H1 (cell line): Measurements from ENCODE around the gene HLA-DMB. TPM values are rescaled to one million over a fixed set of nuclear protein-coding genes. Genes with fewer than 3 reads are reported as not detected.

Experiments used
- CTCF ChIA-PET: fragments of 300-600 bp; sonication (Branson Sonifier 250); formaldehyde crosslinking; loops from one replicate; lab custom pipeline; 2021; ENCODE audit not compliant: partially characterized antibody; lab: Charles Lee
- POLR2A ChIA-PET: fragments of 300-600 bp; sonication (Branson Sonifier 250); formaldehyde crosslinking; loops from one replicate; lab custom pipeline; 2021; ENCODE audit warnings: inconsistent platforms; ENCODE audit not compliant: partially characterized antibody; lab: Charles Lee
- DNase-seq, 2 experiments: peaks; one replicate each; pipeline versions ENCODE4 v3.0.0 to v3.0.0-alpha.2; 2010 to 2022; ENCODE audit warnings: low spot score in 2 of 2, low read depth in 1 of 2, mixed read lengths in 1 of 2
- FAIRE-seq: peaks from 2 replicates; lab custom pipeline; 2011; peaks lifted over from hg19 to GRCh38; lab: Jason Lieb, UNC
- H2AFZ ChIP-seq: 2 replicates; pipeline ENCODE4 v1.8.1; 2012; ENCODE audit warnings: low read length, inconsistent platforms
- H2AK5ac ChIP-seq: 2 replicates; pipeline ENCODE4 v1.6.1; 2013; ENCODE audit warnings: low read depth, low read length
- H2BK120ac ChIP-seq: replicated peaks from 2 replicates; pipeline ENCODE3; 2013; ENCODE audit warnings: low read depth, low read length, inconsistent platforms
- H2BK12ac ChIP-seq: 2 replicates; pipeline ENCODE4 v1.6.1; 2013; ENCODE audit warnings: low read depth, low read length
- H2BK15ac ChIP-seq: 2 replicates; pipeline ENCODE4 v1.6.1; 2013; ENCODE audit warnings: low read length
- H2BK20ac ChIP-seq: 2 replicates; pipeline ENCODE4 v1.6.1; 2013; ENCODE audit warnings: low read length
- H2BK5ac ChIP-seq: 2 replicates; pipeline ENCODE4 v1.6.1; 2013; ENCODE audit warnings: low read depth, low read length
- H3K14ac ChIP-seq: 2 replicates; pipeline ENCODE4 v1.6.1; 2013; ENCODE audit warnings: inconsistent platforms; ENCODE audit not compliant: insufficient read length
- H3K18ac ChIP-seq: 2 replicates; pipeline ENCODE4 v1.6.1; 2013; ENCODE audit warnings: low read length; ENCODE audit errors: extremely low read depth
- H3K23ac ChIP-seq: 2 replicates; pipeline ENCODE4 v1.6.1; 2013; ENCODE audit warnings: inconsistent platforms; ENCODE audit not compliant: insufficient read length
- H3K23me2 ChIP-seq: 2 replicates; pipeline ENCODE4 v1.6.1; 2013; ENCODE audit warnings: low read depth, low read length
- H3K27ac ChIP-seq: 2 replicates; pipeline ENCODE4 v1.6.1; 2011; ENCODE audit warnings: low read depth, low read length, inconsistent platforms
- H3K27me3 ChIP-seq, 4 experiments: replicated peaks in 1 of 4; 1 replicate in 1 of 4; 2 replicates in 3 of 4; pipeline versions ENCODE4 v1.6.1 to v1.8.1; 2011 to 2013; ENCODE audit warnings: low read length in 3 of 4, mild to moderate bottlenecking in 3 of 4, inconsistent platforms in 2 of 4, mixed read lengths in 2 of 4, moderate library complexity in 1 of 4; ENCODE audit not compliant: control insufficient read depth in 3 of 4, insufficient read depth in 3 of 4; ENCODE audit errors: extremely low read depth in 1 of 4
- H3K36me3 ChIP-seq, 4 experiments: 2 replicates each; pipeline versions ENCODE4 v1.6.1 to v1.8.1; 2011 to 2013; ENCODE audit warnings: mild to moderate bottlenecking in 4 of 4, low read length in 3 of 4, moderate library complexity in 2 of 4, control low read depth in 1 of 4, inconsistent platforms in 1 of 4; ENCODE audit not compliant: insufficient read depth in 4 of 4, control insufficient read depth in 2 of 4
- H3K4ac ChIP-seq: replicated peaks from 2 replicates; pipeline ENCODE3; 2013; ENCODE audit warnings: low read length, low read depth, mixed read lengths, inconsistent platforms; ENCODE audit not compliant: insufficient read length
- H3K4me1 ChIP-seq, 4 experiments: replicated peaks in 1 of 4; 1 replicate in 1 of 4; 2 replicates in 3 of 4; pipeline versions ENCODE4 v1.6.1 to v1.8.1; 2011 to 2013; ENCODE audit warnings: low read length in 3 of 4, inconsistent platforms in 2 of 4, mixed read lengths in 1 of 4; ENCODE audit not compliant: insufficient read depth in 4 of 4, control insufficient read depth in 3 of 4
- H3K4me2 ChIP-seq, 2 experiments: 2 replicates each; pipeline versions ENCODE4 v1.6.1 to v1.8.1; 2011 to 2013; ENCODE audit warnings: low read depth in 2 of 2, low read length in 2 of 2, control low read depth in 1 of 2, inconsistent platforms in 1 of 2, mild to moderate bottlenecking in 1 of 2; ENCODE audit not compliant: insufficient read depth in 1 of 2
- H3K4me3 ChIP-seq, 4 experiments: fragments of 200-600, 300-600 bp in 1 of 4; sonication (generic), shearing (Covaris generic), sonication (Bioruptor Twin) in 1 of 4; 2 replicates each; pipeline versions ENCODE4 v1.5.1 to v1.8.1; 2011 to 2016; ENCODE audit warnings: low read length in 4 of 4, low read depth in 3 of 4, control low read depth in 2 of 4, inconsistent platforms in 2 of 4, mild to moderate bottlenecking in 2 of 4, mixed read lengths in 1 of 4, moderate library complexity in 1 of 4; ENCODE audit not compliant: insufficient read depth in 2 of 4; ENCODE audit errors: extremely low read depth in 1 of 4
- H3K56ac ChIP-seq: replicated peaks from 2 replicates; pipeline ENCODE3; 2013; ENCODE audit warnings: low read depth, mild to moderate bottlenecking, mixed read lengths, low read length, inconsistent platforms; ENCODE audit not compliant: insufficient read length
- H3K79me1 ChIP-seq: 2 replicates; pipeline ENCODE4 v1.6.1; 2013; ENCODE audit warnings: low read depth, low read length, control low read depth
- H3K79me2 ChIP-seq, 2 experiments: 2 replicates each; pipeline versions ENCODE4 v1.6.1 to v1.8.1; 2012 to 2013; ENCODE audit warnings: low read length in 2 of 2, mild to moderate bottlenecking in 2 of 2, inconsistent platforms in 1 of 2; ENCODE audit not compliant: insufficient read depth in 2 of 2, control insufficient read depth in 1 of 2
- H3K9ac ChIP-seq, 4 experiments: replicated peaks in 1 of 4; 1 replicate in 1 of 4; 2 replicates in 3 of 4; pipeline versions ENCODE4 v1.6.1 to v1.8.1; 2011 to 2013; ENCODE audit warnings: low read depth in 3 of 4, low read length in 3 of 4, control low read depth in 2 of 4, mild to moderate bottlenecking in 2 of 4, moderate library complexity in 2 of 4, inconsistent platforms in 1 of 4; ENCODE audit errors: extremely low read depth in 1 of 4
- H3K9me3 ChIP-seq, 2 experiments: 2 replicates each; pipeline versions ENCODE4 v1.6.1 to v1.8.1; 2012 to 2013; ENCODE audit warnings: mild to moderate bottlenecking in 2 of 2, moderate library complexity in 2 of 2, control low read depth in 1 of 2, inconsistent platforms in 1 of 2, low read depth in 1 of 2, low read length in 1 of 2, mixed read lengths in 1 of 2; ENCODE audit not compliant: insufficient read depth in 2 of 2
- H4K20me1 ChIP-seq, 2 experiments: replicated peaks in 1 of 2; 2 replicates each; pipeline versions ENCODE3 to v1.8.1; 2011 to 2013; ENCODE audit warnings: inconsistent platforms in 2 of 2, low read length in 2 of 2, mild to moderate bottlenecking in 1 of 2; ENCODE audit not compliant: insufficient read depth in 2 of 2, control insufficient read depth in 1 of 2
- H4K5ac ChIP-seq: 2 replicates; pipeline ENCODE4 v1.6.1; 2013; ENCODE audit warnings: low read length, low read depth, mixed read lengths, inconsistent platforms; ENCODE audit not compliant: insufficient read length
- H4K8ac ChIP-seq: 2 replicates; pipeline ENCODE4 v1.8.0; 2013; ENCODE audit warnings: mild to moderate bottlenecking, moderate library complexity, low read length, inconsistent platforms; ENCODE audit not compliant: insufficient read depth; ENCODE audit errors: extremely low read depth
- H4K91ac ChIP-seq: replicated peaks from 2 replicates; pipeline ENCODE3; 2013; ENCODE audit warnings: low read length, mixed read lengths, inconsistent platforms; ENCODE audit not compliant: insufficient read length
- ATF2 ChIP-seq: IDR thresholded peaks from 2 replicates; pipeline ENCODE4 v1.6.1; 2012; ENCODE audit warnings: low read length, inconsistent platforms
- BACH1 ChIP-seq: IDR thresholded peaks from 2 replicates; pipeline ENCODE4 v1.6.1; 2012; ENCODE audit warnings: low read length, improper control_type of control experiment
- CREB1 ChIP-seq: IDR thresholded peaks from 2 replicates; pipeline ENCODE4 v1.6.1; 2012; ENCODE audit warnings: inconsistent platforms
- JUN ChIP-seq: IDR thresholded peaks from 2 replicates; pipeline ENCODE4 v1.6.1; 2011; ENCODE audit warnings: low read depth, mild to moderate bottlenecking, improper control_type of control experiment, low read length
- KDM4A ChIP-seq: IDR thresholded peaks from one replicate; pipeline ENCODE4 v1.7.1; 2012; ENCODE audit warnings: low read depth, mild to moderate bottlenecking, moderate library complexity, low read length, inconsistent platforms; ENCODE audit not compliant: severe bottlenecking
- POLR2A ChIP-seq, 2 experiments: IDR thresholded peaks; 1 replicate in 1 of 2; 2 replicates in 1 of 2; pipeline ENCODE4 v1.6.1; 2011; ENCODE audit warnings: low read depth in 2 of 2, low read length in 2 of 2, mild to moderate bottlenecking in 2 of 2; ENCODE audit errors: control extremely low read depth in 1 of 2
- POU5F1 ChIP-seq: IDR thresholded peaks from 2 replicates; pipeline ENCODE4 v1.6.1; 2011; ENCODE audit warnings: low read depth, mild to moderate bottlenecking, low read length, moderate library complexity
- RFX5 ChIP-seq: IDR thresholded peaks from 2 replicates; pipeline ENCODE4 v1.6.1; 2011; ENCODE audit warnings: low read depth, low read length, improper control_type of control experiment, borderline replicate concordance
- SIX5 ChIP-seq: IDR thresholded peaks from 2 replicates; pipeline ENCODE4 v1.6.1; 2011; ENCODE audit warnings: mild to moderate bottlenecking, low read depth, low read length
- SP1 ChIP-seq: IDR thresholded peaks from 2 replicates; pipeline ENCODE4 v1.6.1; 2011; ENCODE audit warnings: low read depth, low read length
- SP2 ChIP-seq: IDR thresholded peaks from 2 replicates; pipeline ENCODE4 v1.6.1; 2012; ENCODE audit warnings: mild to moderate bottlenecking, low read length, inconsistent platforms
- TAF1 ChIP-seq: IDR thresholded peaks from 2 replicates; pipeline ENCODE4 v1.6.1; 2011; ENCODE audit warnings: mild to moderate bottlenecking, low read depth, low read length
- USF2 ChIP-seq: IDR thresholded peaks from 2 replicates; pipeline ENCODE4 v1.6.1; 2011; ENCODE audit warnings: low read length, improper control_type of control experiment
- polyA plus RNA-seq, 7 experiments: library from polyadenylated mRNA; depleted of rRNA in 3 of 7; stranded (reverse) in 5 of 7; unstranded in 2 of 7; fragments of >200 nt in 5 of 7; fragments of 200-250 nt in 2 of 7; gene quantifications; 1 replicate in 5 of 7; 2 replicates in 1 of 7; 4 replicates in 1 of 7; pipeline versions ENCODE4 v1.2.1 to v1.2.3, GENCODE V29; 2011 to 2013; ENCODE audit warnings: missing spikeins in 2 of 7, mixed read lengths in 2 of 7
- total RNA-seq: library from RNA; stranded (reverse); fragmentation: NEBNext Ultra II Directional; extraction: Animal tissue kit (Norgen Biotek cat#: 25700); gene quantifications from 2 replicates; pipeline ENCODE4 v1.2.1, GENCODE V29; 2021

HLA-DMB gene
- total and polyA plus RNA-seq, 2 of the 8 experiments (the other 6 are each of a cell fraction or from before 2014, with no cell fraction given) = 2.7 to 4.7 TPM

GRCh38 chr6:32903952-32904351 lies 36.9 kb downstream of the HLA-DMB start:
- no peak overlapping the region for H2BK120ac ChIP-seq
- H3K4ac ChIP-seq = no peak overlapping the region
- H3K27ac ChIP-seq = no peak overlapping the region
- no peak overlapping the region for H4K8ac ChIP-seq
- peaks cover 0 to 2% (median 0%) of the 10 kb centered on the region in 4 experiments; a peak in 1 of 7 replicates for H3K27me3 ChIP-seq
- H3K4me2 ChIP-seq = no peak overlapping the region
- ChIA-PET POLR2A (interaction anchor here (2.1 to 2.3 kb wide), 2 partner anchors 10 to 79 kb away, joined by 6 to 14 read pairs; no protein-coding TSS in a partner anchor), CTCF (interaction anchor here (1.1 to 3.9 kb wide), 8 partner anchors 8 to 81 kb away, joined by 3 to 14 read pairs (median 5); partner anchors contain the start of gene TAP2)
- H3K56ac ChIP-seq = no peak overlapping the region
- H3K18ac ChIP-seq = no peak overlapping the region
- no peak overlapping the region for H3K14ac ChIP-seq
- H4K5ac ChIP-seq = no peak overlapping the region
- no peak overlapping the region for H2AK5ac ChIP-seq
- H2BK20ac ChIP-seq = no peak overlapping the region
- no peak overlapping the region for H4K91ac ChIP-seq
- H2BK5ac ChIP-seq = no peak overlapping the region
- DNase-seq (no peak), FAIRE-seq (no peak)
- no peaks in the 10 kb centered on the region for H3K4me1 ChIP-seq
- H3K9me3 ChIP-seq = no peaks in the 10 kb centered on the region
- no peaks in the 10 kb centered on the region for H3K23me2 ChIP-seq
- no peaks in the 10 kb centered on the region; a peak in 1 of 8 replicates for H3K36me3 ChIP-seq
- no peaks in the 10 kb centered on the region for H3K79me1 ChIP-seq
- H2AFZ ChIP-seq = no peak overlapping the region
- H3K4me3 ChIP-seq = no peak overlapping the region
- H3K23ac ChIP-seq = no peak overlapping the region
- no peaks in the 10 kb centered on the region for H3K79me2 ChIP-seq
- H2BK15ac ChIP-seq = no peak overlapping the region
- no peak for TF ChIP-seq SP1
- no peak for TF ChIP-seq POU5F1
- TF ChIP-seq SP2 = no peak
- TF ChIP-seq JUN = no peak
- TF ChIP-seq CREB1 = no peak
- TF ChIP-seq RFX5 = no peak
- TF ChIP-seq ATF2 = no peak
- no peak for TF ChIP-seq KDM4A
- TF ChIP-seq USF2 = no peak
- TF ChIP-seq BACH1 = no peak
- no peak for TF ChIP-seq SIX5
- TF ChIP-seq POLR2A (IDR thresholded peaks at IDR 0.05; ENCODE audit: control extremely low read depth in 1 of 2, low read depth in 2 of 2, low read length in 2 of 2) = no peak
- TF ChIP-seq TAF1 = no peak
- no peak overlapping the region for H2BK12ac ChIP-seq
- no peak overlapping the region for H3K9ac ChIP-seq
- H4K20me1 ChIP-seq = no peaks in the 10 kb centered on the region
